NCI-H128 (cell line): ENCODE results near the gene MT1M.
"Not testable (repeated sequence)": the region's sequence is repeated elsewhere in the genome, so short reads cannot be mapped to it uniquely, and the experiment has no call there.

Experiments used
- DNase-seq: peaks from one replicate; lab custom pipeline; 2025; ENCODE audit not compliant: unreplicated experiment; lab: John Stamatoyannopoulos, UW

MT1M gene

DNA sequence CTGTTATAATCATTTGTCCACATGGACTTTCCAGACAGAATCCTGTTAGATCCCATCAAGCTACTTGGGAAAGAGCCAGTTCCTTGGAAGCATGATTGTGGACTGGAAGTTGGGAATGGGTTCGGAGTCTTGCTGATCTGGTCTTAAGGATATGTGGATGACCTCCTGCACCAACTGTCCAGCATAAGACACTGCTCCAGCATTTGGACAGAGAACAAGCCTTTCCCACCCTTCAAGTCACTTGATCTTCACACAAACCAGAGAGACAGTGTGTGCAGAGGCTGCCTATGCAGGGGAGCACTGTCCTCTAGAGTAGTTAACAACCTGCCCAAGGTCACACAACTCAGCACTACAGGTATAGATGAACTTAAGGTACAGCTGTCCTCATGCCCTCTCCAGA lies 13.4 kb downstream of the MT1M start:
- no peak for DNase-seq

DNA sequence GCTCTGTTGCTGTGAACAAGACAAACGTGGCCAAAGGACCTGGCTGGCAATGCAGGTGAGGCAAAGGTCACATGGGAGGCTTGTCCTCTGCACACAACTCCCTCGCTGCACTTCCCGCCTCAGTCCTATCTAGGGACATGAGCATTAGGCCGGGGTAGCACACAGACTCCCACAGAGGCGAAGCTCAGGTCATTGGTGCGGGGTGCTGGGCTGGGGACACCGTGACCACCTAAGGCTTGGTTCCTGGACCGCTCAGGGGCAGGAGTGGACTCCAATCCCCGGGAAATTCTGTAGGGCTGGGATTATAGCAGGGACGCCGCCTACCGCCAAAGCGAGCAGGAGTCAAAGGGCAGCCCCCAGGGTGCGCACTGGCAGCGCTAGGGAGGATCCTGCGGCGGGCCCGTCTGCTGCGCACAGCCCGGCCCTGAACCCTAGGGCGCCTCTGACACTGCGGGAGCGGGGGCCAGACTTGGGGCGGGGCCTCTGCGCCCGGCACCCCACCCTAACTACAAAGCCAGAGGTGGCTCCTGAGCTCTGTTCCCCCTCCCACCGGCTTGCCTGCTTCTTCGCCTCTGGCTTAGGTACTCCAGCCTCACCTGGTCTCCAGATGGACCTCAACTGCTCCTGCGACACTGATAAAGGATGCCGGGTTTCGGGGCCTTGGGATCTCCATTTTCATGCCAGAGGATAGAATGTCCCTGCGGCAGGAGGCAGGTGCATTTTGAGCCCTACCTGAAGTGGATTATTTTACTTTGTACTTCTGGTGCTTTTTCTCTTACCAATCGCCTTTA lies 15.4 kb downstream of the MT1M start:
- DNase-seq, result no peak

DNA sequence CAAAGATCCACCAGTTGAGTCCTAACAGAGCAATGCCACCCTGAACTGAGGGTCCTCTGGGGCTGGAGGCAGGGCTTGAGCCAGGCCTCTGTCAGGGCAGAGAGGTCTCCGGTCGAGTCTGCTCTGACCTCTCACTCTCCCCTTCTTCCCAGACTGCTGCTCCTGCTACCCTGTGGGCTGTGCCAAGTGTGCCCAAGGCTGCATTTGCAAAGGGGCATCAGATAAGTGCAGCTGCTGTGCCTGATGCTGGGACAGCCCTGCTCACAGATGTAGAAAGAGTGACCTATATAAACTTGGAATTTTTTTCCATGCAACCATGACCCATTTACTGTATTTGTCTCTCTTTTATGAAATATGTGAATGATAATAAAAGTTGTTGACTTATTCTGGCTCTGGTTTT lies 16.8 kb downstream of the MT1M start:
- no peak for DNase-seq

DNA sequence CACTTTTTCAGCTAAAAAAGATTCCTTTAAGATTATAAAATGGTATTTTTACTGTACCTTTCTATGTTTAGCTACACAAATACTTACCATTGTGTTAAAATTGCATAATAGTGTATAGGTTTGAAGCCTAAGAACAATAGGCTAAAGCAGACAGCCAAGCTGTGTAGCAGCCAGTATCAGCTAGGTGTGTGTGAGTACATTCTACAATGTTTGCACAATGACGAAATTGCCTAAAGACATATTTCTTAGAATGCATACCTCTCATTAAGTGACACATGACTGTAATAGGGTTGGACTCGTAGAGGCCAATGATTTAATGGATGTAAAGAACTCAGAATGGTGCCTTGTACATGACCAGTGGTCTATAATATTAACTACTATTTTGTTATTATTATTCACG lies 17.4 kb downstream of the MT1M start:
- no peak for DNase-seq

DNA sequence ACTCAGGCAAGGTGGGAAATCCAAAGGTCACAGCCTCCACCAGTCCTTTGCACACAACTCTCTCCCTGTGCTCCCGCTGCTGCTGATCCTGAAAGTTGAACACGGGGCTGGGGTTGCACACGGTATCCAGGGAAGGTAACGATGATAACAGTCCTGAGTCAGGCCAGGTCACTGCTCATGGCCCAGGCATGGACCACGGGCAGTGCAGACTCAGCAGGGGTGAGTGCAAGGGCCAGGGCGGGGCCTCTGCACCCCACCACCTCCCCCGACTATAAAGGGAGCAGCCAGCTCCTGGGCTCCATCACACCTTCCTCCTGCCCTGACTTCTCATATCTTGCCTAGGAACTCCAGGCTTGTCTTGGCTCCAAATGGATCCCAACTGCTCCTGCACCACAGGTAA lies 19.1 kb downstream of the MT1M start, which contains the start of gene MT1B:
Gene MT1B (plus strand): TSS at position 301 of the 400 bp plus-strand sequence. CDS start 68 bp downstream, at position 369.
- DNase-seq, result no peak

DNA sequence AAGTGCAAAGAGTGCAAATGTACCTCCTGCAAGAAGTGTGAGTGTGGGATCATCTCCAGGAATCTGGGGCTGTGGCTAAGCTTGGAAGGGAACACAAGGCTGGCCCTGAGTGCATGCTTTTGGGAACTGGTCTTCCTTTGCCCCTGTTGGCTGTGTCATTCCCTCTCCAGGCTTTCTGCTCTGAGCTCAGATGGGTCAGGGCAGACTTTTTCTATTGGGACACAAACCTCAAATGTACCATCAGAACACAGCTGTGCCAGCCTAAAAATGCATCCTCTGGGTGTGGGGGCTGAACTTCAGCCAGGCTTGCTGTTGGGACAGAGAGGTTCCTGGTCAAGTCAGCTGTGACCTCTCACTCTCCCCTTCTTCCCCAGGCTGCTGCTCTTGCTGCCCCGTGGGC lies 20.1 kb downstream of the MT1M start:
- DNase-seq, result no peak

DNA sequence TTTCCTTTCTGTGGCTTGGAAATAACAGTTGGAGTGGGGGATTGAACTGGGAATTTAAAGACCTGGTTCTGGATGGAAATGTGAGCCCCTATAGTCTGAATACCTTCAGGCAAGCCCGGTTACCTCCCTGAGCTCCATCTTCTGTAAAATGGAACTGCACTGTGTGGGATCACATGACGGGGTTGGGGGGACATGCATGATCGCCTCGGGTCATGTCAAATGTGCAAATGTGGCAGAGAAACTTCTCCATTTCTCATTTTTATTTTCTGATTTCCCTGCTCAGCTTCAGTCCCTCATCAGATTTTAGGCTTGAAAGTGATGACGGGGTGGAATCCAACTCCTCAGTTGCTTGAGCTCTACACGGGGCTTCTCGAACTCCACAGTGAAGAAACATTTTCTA lies 20.8 kb downstream of the MT1M start:
- no peak for DNase-seq

DNA sequence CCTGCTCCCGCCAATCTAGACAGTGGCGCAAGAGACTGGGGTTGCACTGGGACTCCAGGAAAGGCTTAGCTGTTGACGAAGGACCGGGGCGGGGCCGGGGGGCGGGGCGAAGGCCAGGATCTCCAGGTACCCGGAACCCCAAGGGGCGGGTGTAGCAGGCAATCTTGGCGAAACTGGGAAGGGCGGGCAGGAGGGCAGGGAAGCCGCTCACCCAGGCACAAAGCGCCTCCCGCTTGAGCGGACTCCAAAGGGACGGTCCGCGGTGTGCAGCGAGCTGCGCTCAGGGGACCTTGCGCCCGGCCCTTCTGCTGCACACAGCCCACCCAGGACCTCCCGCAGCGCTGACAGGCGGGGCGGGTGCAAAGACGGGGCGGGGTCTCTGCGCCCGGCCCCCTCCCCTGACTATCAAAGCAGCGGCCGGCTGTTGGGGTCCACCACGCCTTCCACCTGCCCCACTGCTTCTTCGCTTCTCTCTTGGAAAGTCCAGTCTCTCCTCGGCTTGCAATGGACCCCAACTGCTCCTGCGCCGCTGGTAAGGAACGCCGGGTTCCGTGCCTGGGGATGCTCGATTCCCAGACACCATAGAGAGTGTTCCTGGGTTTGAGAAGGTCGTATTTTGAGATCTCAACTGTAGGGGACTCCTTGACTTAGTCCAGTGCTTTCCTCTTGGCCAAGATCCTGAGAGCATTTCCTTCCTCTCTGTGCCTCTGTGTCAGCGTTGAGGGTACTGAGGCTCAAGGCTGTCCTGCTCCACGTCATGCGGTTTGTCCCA lies 25.3 kb downstream of the MT1M start, which contains the start of gene MT1F:
Gene MT1F (plus strand): TSS at position 405 of the 772 bp plus-strand sequence. CDS start 100 bp downstream, at position 505.
- DNase-seq, result no peak

DNA sequence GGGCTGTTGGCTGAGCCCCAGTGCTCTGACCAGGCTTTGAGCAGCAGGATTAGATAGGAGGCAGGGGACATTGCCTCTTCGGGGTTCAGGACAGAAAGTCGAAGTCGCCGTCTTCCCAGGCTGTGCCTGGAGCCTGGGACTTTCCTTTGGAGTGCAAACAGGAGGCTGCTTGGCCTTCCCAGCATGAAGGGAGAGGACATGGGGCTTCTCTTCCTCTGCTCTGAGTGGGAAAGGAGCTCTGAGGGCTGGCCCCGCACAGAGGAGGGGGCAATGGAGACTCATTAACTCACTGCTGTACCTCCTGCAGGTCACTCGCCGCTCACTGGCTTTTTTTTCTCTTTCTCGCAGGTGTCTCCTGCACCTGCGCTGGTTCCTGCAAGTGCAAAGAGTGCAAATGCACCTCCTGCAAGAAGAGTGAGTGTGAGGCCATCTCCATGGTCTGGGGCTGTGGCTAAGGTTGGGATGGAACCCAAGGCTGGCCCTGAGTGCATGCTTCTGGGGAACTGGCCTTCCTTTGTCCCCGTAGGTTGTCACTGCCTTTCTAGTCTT lies 25.9 kb downstream of the MT1M start:
- no peak for DNase-seq

DNA sequence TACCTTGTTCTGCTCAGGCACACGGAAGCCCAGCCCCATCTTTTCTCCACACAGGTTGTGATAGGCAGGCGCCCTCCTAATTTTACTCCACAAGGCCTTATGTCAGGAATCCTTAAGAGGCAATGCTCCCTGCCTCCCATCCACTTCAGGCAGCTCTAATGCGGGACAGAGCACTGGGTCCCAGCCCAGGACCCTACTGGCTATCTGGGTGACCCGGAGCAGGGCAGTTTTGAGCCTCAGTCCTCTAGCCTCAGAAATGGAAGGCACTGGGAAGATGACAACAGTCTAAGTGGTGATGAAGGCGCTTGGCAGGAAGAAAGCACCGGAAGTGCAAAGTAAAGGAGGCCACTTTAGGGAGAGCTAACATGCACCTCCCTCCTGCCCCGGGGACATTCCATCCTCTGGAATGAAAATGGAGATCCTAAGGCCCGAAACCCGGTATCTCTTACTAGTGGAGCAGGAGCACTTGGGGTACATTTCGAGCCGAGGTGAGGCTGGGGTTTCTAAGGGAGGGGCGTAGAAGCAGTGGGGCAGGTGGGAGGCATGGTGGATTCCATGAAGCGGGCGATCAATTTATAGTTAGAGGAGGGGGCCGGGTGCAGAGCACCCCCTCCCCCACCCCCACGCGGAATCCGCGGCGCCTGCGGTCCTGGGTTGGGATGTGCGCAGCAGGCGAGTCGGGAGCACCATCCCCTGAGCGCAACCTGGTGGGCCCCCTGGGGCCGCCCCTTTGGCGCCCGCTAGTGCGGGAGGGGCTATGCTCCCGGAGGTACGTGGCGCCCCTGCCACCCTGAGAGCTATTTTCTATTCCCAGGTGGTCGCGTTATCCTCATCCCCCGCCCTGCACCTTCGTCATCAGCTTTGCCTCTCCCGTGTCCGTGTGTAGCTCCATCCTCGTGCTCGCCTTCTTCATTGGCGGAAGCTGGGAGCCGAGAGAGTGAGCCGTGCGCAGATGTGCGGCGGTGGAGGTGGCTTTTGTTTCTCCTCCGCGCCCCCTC lies 30.2 kb downstream of the MT1M start:
- DNase-seq, result no peak

DNA sequence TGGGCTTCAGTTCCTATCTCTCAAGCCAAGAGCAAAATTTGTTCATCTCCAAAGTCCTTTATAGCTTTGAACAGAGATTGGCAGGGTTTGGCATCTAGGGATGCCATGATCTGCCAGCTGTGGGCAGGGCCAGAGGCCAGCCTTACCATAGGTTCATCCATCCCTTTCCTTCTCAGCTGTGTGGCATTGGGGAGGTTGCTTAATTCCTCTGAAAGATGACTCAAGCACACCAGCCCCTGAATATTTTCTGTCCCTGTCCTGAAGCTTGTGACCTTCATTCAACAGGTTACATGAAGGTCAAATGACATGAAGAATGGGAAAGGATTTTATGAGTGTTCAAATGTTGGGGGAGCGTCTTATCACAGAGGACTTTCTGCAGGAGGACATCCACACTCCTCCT lies 32.0 kb downstream of the MT1M start:
- DNase-seq, result no peak

DNA sequence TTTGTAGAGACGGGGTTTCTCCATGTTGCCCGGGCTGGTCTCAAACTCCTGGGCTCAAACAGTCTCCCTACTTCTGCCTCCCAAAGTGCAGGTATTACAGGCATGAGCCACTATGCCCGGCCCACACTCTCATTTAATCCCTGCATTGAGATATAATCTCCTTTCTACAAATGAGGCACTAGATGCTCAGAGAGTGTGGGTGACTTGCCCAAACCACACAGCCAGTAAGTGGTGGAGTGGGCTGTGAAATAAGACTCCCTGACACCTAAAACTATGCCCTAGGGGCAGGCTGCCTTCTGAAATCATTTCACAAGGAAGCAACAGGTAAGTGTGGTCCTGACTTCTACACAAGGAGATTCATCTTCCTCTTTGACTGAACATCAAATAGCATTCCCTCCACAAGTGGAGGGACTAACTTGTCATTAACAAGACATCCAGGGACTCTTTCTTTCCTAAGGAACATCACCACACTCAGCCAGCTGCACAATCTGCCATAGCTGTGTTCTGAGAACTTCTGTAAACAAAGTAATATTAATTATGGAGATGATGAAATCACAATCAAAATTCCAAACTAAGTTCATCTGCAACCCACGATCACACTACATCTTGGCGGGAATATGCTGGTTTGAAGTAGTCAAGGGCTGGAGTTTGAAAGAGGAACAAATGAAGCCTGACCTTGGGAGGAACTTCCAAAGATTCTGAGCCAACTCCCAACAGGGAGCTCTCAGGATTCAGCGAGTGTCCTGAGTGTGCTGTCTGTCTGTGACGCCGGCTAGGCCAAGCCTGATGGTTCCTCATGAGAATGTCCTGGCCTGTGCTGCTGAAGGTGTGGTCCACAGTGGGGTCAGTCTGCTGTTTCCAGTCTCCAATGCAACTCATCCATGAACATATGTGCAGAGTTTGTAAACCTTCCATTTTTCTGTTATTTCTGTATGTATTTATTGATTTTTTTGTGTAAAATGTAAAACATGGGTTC lies 33.1 kb downstream of the MT1M start:
- not testable (repeated sequence) for DNase-seq

DNA sequence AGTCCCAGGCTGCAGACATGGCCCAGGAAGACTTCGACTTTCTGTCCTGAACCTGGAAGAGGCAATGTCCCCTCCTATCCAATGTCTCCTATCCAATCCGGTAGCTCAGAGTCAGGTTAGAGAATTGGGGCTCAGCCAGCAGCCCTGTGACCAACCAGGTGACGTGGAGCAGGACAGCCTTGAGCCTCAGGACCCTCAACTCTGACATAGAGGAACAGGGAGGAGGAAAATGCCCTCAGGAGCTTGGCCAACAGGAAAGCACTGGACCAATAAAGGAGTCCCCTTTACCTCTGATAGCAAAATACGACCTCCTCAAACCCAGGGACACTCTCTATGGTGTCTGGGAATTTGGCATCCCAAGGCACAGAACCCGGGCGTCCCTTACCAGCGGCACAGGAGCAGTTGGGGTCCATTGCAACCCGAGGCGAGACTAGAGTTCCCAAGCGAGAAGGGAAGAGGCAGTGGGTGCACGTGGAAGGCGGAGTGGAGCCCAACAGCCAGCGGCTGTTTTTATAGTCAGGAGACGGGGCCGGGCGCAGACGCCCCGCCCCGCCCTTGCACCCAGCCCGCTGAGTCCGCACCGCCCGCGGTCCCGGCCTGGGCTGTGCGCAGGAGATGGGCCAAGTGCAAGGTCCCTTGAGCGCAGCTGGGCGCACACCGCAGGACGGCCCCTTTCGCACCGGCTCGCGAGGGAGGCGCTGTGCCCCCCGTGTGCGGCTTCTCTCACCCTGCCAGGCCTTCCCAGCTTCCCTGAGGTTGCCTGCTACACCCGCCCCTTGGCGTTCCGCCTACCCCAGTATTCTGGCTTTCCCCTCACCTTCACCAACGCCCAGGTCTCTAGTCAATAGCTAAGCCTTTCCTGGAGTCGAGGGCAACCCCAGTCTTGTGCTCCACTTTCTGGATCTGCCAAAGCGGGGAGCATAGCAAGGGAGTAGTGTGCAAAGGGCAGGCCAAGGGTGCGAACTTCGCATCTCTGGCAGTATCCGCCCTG lies 35.4 kb downstream of the MT1M start, which contains the start of gene MT1G:
Gene MT1G (minus strand): TSS at position 485 of the 991 bp plus-strand sequence. CDS start 72 bp downstream, at position 413.
- no peak for DNase-seq

DNA sequence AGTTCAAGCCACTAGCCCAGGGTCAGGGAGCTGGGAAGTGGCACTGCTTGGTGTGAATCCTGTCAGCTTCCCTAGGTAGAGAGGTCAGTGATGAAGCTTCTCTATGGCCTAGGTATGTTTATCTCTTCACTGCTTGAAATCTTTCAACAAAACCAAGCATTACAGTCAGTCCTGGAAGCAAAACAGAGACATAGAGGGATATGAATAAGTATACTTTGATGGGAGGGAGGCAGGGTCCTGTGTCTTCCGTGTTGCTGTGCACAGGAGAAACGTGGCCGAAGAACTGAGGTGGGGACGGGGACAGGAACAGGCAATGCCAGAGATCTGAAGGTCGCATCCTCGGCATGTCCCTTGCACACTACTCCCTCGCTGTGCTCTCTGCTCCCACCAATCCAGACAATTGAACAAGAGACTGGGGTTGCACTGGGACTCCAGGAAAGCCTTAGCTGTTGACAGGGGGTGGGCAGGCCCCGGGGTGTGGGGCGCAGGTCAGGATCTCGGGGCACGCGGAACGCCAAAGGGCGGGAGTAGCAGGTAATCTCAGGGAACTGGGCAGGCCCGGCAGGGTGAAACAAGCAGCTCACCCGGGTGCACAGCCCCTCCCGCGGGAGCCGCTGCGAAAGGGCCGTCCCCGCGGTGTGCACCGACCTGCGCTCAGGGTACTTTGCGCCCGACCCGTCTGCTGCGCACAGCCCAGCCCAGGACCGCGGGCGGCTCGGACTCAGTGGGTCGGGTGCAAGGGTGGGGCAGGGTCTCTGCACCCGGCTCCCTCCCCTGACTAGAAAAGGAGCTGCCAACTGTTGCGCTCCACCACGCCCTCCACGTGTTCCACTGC lies 36.8 kb downstream of the MT1M start, which contains the start of gene MT1H:
Gene MT1H (plus strand): TSS at position 810 of the 835 bp plus-strand sequence. CDS start 71 bp downstream, outside the sequence.
- DNase-seq, result no peak

DNA sequence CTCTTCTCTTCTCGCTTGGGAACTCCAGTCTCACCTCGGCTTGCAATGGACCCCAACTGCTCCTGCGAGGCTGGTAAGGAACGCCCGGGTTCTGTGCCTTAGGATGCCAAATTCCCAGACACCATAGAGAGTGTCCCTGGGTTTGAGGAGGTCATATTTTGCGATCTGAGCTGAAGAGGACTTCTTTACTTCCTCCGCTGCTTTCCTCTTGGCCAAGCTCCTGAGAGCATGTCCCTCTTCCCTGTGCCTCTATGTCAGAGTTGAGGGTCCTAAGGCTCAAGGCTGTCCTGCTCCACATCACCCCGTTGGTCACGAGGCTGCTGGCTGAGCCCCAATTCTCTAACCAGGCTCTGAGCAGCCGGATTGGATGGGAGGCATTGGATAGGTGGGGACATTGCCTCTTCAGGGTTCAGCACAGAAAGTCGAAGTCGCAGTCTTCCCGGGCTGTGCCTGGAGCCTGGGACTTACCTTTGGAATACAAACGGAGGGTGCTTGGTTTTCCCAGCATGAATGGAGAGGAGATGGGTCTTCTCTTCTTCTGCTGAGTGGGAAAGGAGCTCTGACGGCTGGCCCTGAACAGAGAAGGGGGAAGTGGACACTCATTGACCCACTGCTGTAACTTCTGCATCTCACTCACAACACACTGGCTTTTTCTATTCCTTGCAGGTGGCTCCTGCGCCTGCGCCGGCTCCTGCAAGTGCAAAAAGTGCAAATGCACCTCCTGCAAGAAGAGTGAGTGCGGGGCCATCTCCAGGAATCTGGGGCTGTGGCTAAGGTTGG lies 37.6 kb downstream of the MT1M start:
- DNase-seq, result no peak

DNA sequence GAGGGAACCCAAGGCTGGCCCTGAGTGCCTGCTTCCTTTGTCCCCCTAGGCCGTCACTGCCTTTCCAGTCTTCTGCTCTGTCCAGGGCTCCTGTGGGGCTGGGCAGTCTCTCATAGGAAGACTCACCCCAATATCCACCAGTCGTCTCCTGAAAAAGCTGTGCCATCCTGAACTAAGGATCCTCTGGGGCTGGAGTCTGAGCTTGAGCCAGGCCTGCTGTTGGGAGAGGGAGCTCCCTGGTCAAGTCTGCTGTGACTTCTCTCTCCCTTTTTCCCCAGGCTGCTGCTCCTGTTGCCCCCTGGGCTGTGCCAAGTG lies 38.1 kb downstream of the MT1M start:
- no peak for DNase-seq

DNA sequence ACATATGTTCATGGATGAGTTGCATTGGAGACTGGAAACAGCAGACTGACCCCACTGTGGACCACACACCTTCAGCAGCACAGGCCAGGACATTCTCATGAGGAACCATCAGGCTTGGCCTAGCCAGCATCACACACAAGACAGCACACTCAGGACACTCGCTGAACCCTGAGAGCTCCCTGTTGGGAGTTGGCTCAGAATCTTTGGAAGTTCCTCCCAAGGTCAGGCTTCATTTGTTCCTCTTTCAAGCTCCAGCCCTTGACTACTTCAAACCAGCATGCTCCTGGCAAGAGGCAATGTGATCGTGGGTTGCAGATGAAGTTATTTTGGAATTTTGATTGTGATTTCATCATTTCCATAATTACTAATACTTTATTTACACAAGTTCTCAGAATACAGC lies 39.2 kb downstream of the MT1M start:
- DNase-seq, result not testable (repeated sequence)
